ENCODE measurements around the gene CCDC70.

GRCh38 chr13:51867062-51867461 lies 5.3 kb downstream of the CCDC70 start:
- TF ChIP-seq TAF1 (IDR thresholded peaks at IDR 0.05; ENCODE audit: low read depth), result no peak
- TF ChIP-seq EZH2 (IDR thresholded peaks at IDR 0.05; ENCODE audit: borderline replicate concordance, insufficient read depth, low read length, poor library complexity, severe bottlenecking), result no peak
- TF ChIP-seq, protein P1, sequence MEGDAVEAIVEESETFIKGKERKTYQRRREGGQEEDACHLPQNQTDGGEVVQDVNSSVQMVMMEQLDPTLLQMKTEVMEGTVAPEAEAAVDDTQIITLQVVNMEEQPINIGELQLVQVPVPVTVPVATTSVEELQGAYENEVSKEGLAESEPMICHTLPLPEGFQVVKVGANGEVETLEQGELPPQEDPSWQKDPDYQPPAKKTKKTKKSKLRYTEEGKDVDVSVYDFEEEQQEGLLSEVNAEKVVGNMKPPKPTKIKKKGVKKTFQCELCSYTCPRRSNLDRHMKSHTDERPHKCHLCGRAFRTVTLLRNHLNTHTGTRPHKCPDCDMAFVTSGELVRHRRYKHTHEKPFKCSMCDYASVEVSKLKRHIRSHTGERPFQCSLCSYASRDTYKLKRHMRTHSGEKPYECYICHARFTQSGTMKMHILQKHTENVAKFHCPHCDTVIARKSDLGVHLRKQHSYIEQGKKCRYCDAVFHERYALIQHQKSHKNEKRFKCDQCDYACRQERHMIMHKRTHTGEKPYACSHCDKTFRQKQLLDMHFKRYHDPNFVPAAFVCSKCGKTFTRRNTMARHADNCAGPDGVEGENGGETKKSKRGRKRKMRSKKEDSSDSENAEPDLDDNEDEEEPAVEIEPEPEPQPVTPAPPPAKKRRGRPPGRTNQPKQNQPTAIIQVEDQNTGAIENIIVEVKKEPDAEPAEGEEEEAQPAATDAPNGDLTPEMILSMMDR (IDR thresholded peaks at IDR 0.05; ENCODE audit: poor library complexity, severe bottlenecking), result no peak

Measured in neural cell (in vitro differentiated cells).